Myocyte (in vitro differentiated cells): ENCODE measurements around the gene DBNDD2. TPM values are rescaled to one million over a fixed set of nuclear protein-coding genes. Genes with fewer than 3 reads are reported as not detected.

Source experiments
- DNase-seq: peaks from one replicate; pipeline ENCODE4 v3.0.0-alpha.2; 2012; ENCODE audit warnings: low read depth
- total RNA-seq: library from RNA; depleted of rRNA; stranded (reverse); fragments of >200 nt; gene quantifications from 2 replicates; pipeline ENCODE4 v1.2.3, GENCODE V29; 2014

DBNDD2 gene
- total RNA-seq, 1 donor from 2014 or later, result 3.3 TPM

- DNase-seq, result peak; percentile 91
These were observed 7.9 kb downstream of the DBNDD2 start, which contains the start of gene PIGT for GRCh38 chr20:45415822-45416637. Gene PIGT (plus strand): TSS chr20:45416141. CDS start chr20:45416157, 16 bp downstream.

- DNase-seq, result no peak
These were observed 8.8 kb downstream of the DBNDD2 start for GRCh38 chr20:45416917-45417316.

- DNase-seq, result peak; percentile 98
These were observed 11.4 kb downstream of the DBNDD2 start for GRCh38 chr20:45419188-45420091.

GRCh38 chr20:45420125-45420524 lies 12.0 kb downstream of the DBNDD2 start:
- DNase-seq, result no peak

GRCh38 chr20:45423700-45424099 lies 15.6 kb downstream of the DBNDD2 start:
- no peak for DNase-seq

DNA sequence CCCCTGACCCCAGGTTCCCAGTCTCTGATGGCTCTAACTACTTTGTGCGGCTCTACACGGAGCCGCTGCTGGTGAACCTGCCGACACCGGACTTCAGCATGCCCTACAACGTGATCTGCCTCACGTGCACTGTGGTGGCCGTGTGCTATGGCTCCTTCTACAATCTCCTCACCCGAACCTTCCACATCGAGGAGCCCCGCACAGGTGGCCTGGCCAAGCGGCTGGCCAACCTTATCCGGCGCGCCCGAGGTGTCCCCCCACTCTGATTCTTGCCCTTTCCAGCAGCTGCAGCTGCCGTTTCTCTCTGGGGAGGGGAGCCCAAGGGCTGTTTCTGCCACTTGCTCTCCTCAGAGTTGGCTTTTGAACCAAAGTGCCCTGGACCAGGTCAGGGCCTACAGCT lies 17.5 kb downstream of the DBNDD2 start:
- DNase-seq, result no peak

DNA sequence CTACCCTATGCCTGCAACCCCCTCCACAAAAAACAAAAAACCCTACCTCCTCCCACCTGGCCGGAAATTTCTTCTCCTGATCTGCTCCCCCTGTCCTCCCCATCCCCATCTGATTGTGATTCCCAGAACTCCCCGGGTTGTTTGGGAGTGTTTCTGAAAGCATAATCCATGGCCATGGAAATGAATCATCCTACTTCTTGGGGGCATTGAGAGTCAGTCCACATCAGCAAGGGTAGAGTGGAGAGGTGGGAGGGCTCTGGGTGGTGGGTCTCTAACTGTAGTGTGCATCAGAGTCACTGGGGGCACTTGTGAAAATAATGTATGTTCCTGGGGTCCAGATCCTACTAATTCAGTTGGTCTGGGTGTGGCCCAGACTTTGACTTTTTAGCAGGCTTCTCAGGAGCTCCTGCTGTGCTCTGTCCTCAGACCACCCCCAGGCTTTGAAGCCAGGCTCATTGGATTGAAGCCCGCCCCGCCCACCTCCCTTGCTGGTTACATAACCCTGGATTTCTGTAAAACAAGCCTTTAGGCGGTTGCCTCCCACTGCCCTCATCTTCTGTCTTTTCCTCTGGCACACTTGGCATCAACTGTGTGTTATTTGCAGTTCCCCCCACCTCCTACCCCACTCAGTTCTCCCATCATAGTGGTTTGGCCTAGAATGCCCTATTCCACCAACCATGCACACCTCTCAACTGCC lies 18.4 kb downstream of the DBNDD2 start:
- DNase-seq, result no peak

- no peak for DNase-seq
These were observed 19.4 kb downstream of the DBNDD2 start for GRCh38 chr20:45427236-45428149.

GRCh38 chr20:45429618-45430017 lies 21.5 kb downstream of the DBNDD2 start:
- DNase-seq, result no peak

GRCh38 chr20:45432294-45432693 lies 24.2 kb downstream of the DBNDD2 start:
- peak; percentile 20 for DNase-seq

DNA sequence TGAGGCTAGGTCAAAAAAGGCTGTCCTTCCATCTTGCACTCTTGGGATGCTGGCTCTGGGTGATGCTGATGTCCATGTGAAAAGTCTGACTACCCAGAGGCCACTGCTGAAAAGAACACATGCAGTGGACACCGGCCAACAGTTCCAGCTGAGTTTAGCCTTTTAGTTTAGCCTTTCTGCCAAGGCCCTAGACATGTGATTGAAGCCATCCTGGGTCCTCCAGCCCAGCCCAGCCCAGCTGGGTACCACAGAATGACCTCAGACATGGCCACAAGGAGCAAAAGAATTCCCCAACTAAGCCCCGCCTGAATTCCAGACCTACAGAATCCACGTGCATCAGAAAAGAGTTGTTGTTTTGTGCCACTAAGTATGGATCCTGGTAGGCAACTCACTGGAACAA lies 25.2 kb downstream of the DBNDD2 start:
- DNase-seq, result peak; percentile 98

DNA sequence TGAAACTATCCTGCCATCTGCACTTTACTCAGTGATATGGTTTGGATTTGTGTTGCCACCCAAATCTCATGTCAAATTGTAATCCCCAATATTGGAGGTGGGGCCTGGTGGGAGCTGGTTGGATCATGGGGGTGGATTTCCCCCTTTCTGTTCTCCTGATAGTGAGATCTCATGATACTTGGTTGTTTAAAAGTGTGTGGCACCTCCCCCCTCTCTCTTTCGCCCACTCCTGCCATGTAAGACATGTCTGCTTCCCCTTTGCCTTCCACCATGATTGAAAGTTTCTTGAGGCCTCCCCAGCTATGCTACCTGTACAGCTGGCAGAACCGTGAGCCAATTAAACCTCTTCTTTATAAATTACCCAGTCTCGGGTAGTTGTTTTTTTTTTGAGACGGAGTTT lies 25.9 kb downstream of the DBNDD2 start:
- DNase-seq, result no peak

GRCh38 chr20:45436732-45437485 lies 28.8 kb downstream of the DBNDD2 start:
- peak; percentile 90 for DNase-seq

- no peak for DNase-seq
These were observed 32.3 kb downstream of the DBNDD2 start for GRCh38 chr20:45440424-45440823.

DNA sequence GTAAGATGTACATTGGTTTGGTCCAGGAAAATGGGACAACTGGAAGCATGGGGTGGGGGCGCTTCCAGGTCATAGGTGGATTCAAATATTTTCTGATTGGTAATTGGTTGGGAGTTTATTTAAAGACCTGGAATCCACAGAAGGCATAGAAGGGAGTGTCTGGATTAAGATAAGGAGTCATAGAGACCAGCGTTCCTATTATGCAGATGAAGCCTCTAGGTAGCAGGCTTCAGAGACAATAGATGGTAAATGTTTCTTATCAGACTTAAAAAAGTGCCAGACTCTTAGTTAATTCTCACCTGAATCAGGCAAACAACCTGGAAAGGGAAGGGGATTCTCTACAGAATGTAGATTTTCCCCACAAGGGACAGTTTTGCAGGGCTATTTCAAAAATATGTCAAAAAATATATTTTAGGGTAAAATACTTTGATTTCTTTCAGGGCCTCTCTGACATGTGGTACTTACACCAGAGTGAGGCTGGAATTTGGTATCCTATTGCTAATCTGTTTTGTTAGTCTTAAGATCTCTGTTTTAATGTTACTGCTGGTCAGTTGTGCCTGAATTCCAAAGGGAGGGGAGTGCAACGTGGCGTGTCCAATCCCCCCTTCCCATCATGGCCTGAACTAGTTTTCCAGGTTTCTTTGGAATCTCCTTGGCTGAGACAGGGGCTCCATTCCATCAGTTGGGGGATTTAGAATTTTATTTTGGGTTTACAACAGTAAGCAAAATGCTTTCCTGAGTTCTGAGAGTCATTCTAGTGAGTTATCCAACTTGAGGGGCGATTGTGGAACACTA lies 33.0 kb downstream of the DBNDD2 start:
- DNase-seq, result no peak

DNA sequence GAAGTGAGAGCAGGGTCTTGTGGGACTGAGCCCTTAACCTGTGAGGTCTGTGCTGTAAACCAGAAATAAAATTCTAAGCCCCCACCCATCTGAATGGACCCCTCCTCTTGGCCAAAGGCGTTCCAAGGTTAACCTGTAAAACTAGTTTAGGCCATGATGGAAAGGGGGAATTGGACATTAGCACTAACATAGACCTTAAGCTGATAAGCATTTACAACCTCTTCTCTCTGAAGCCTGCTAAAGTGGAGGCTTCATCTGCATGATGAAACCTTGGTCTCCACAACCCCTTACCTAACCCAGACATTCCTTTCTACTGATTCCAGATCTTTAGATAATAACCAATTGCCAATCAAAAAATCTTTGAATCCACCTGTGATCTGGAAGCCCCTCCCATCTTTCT lies 33.7 kb downstream of the DBNDD2 start:
- DNase-seq, result no peak

DNA sequence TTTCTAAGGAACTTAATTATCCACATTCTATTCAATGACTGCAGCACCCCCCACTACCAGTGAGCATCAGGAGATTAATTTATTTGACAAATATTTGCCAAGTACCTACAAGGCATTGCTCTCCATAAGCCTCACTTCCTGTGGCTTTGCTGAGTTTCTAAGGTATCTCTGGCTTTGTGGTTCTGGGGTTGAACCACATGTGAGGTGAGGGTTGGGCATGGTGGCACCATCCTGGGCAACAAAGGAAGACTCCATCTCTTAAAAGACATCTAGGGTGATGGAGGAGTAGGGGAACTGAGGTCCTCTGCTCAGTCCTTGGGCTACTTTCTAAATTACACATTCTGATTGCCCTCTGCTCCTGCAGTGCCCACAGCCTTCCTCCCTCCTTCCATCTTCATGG lies 36.0 kb downstream of the DBNDD2 start:
- no peak for DNase-seq

- DNase-seq, result peak; percentile 35
These were observed 37.9 kb downstream of the DBNDD2 start for GRCh38 chr20:45445805-45446562.
